Measurements from ENCODE around the gene ZNF678. TPM values are rescaled to one million over a fixed set of nuclear protein-coding genes. Genes with fewer than 3 reads are reported as not detected.

The ZNF678 gene
- total RNA-seq, 1 experiment from 2014 or later, result 4.1 TPM

DNA sequence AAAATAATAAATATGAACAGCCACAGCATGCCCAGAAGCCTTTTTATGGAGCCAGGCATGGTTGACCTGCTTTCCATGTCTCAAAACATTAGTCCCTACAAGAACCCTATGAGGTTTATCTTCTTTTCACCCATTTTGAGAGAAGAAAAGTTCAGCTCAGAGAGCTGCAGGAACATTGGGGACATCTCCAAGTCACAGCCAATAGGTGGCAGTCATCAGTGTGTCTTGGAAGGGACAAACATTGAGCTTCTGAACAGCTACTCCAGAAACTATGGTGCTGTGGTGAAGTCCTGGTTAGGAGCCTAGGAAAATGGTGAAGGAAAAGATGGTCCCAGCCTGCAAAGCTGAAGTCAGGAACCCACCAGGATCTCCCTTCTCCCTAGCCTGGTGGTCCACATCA lies 98.1 kb downstream of the ZNF678 start:
- POLR2A ChIA-PET (ENCODE audit: unreplicated experiment), result no interaction called here
- Histone ChIP-seq H4K20me1 (ENCODE audit: insufficient read depth) (no peaks in the 10 kb centered on the region), H3K4me2 (no peak overlapping the region), H2AFZ (no peak overlapping the region), H3K9me3 (ENCODE audit: insufficient read depth, low read depth) (peaks cover 71% of the 10 kb centered on the region), H3F3A (ENCODE audit: insufficient read depth, low read depth) (no peaks in the 10 kb centered on the region), H3K36me3 (ENCODE audit: low read depth) (no peaks in the 10 kb centered on the region), H3K9me2 (ENCODE audit: insufficient read depth) (no peaks in the 10 kb centered on the region), H3K27me3 (ENCODE audit: insufficient read depth, low read depth) (no peaks in the 10 kb centered on the region), H3K79me2 (ENCODE audit: low read depth) (no peaks in the 10 kb centered on the region), H3K27ac (no peak overlapping the region), H3K4me3 (no peak overlapping the region), H3K4me1 (replicated peaks; ENCODE audit: insufficient read depth) (no peaks in the 10 kb centered on the region)
- TF ChIP-seq, protein P1, sequence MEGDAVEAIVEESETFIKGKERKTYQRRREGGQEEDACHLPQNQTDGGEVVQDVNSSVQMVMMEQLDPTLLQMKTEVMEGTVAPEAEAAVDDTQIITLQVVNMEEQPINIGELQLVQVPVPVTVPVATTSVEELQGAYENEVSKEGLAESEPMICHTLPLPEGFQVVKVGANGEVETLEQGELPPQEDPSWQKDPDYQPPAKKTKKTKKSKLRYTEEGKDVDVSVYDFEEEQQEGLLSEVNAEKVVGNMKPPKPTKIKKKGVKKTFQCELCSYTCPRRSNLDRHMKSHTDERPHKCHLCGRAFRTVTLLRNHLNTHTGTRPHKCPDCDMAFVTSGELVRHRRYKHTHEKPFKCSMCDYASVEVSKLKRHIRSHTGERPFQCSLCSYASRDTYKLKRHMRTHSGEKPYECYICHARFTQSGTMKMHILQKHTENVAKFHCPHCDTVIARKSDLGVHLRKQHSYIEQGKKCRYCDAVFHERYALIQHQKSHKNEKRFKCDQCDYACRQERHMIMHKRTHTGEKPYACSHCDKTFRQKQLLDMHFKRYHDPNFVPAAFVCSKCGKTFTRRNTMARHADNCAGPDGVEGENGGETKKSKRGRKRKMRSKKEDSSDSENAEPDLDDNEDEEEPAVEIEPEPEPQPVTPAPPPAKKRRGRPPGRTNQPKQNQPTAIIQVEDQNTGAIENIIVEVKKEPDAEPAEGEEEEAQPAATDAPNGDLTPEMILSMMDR (conservative IDR thresholded peaks at IDR 0.05), result no peak
- intact Hi-C loops (cut with micrococcal nuclease; ENCODE audit: unreplicated experiment), result no loop called here
- BruUV-seq (replicated peaks), result no TSS peak
- DNase-seq, result no peak
- CTCF ChIA-PET, result no interaction called here

DNA sequence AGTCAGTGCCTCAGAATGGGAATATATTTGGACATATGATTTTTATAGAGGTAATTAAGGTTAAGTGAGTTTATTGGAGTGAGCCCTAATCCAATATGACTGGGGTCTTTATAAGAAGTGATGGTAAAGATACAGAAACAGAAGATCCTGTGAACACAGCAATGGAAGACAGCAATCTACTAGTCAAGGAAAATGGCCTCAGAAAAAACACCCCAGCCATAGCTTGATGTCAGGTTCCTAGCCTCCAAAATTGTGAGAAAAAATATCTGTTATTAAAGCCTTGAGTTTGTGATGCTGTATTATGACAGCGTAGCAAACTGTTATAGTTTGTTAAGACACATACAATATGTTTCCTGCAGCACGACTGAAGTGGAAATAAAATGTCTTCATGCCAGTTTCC lies 99.6 kb downstream of the ZNF678 start:
- ChIA-PET CTCF (no interaction called here), POLR2A (ENCODE audit: unreplicated experiment) (no interaction called here)
- Histone ChIP-seq H2AFZ (no peak overlapping the region), H3K27me3 (ENCODE audit: insufficient read depth, low read depth) (no peaks in the 10 kb centered on the region), H3K4me1 (replicated peaks; ENCODE audit: insufficient read depth) (no peaks in the 10 kb centered on the region), H3K9me3 (ENCODE audit: insufficient read depth, low read depth) (peaks cover 58% of the 10 kb centered on the region), H3F3A (ENCODE audit: insufficient read depth, low read depth) (no peaks in the 10 kb centered on the region), H4K20me1 (ENCODE audit: insufficient read depth) (no peaks in the 10 kb centered on the region), H3K4me3 (no peak overlapping the region), H3K9me2 (ENCODE audit: insufficient read depth) (no peaks in the 10 kb centered on the region), H3K4me2 (no peak overlapping the region), H3K27ac (no peak overlapping the region), H3K79me2 (ENCODE audit: low read depth) (no peaks in the 10 kb centered on the region), H3K36me3 (ENCODE audit: low read depth) (no peaks in the 10 kb centered on the region)
- intact Hi-C loops (cut with micrococcal nuclease; ENCODE audit: unreplicated experiment), result no loop called here
- no TSS peak for BruUV-seq (replicated peaks)
- no peak for TF ChIP-seq EZH2 (IDR thresholded peaks at IDR 0.05; ENCODE audit: low read depth)
- TF ChIP-seq, protein P1 (conservative IDR thresholded peaks at IDR 0.05), result no peak
- DNase-seq, result no peak

DNA sequence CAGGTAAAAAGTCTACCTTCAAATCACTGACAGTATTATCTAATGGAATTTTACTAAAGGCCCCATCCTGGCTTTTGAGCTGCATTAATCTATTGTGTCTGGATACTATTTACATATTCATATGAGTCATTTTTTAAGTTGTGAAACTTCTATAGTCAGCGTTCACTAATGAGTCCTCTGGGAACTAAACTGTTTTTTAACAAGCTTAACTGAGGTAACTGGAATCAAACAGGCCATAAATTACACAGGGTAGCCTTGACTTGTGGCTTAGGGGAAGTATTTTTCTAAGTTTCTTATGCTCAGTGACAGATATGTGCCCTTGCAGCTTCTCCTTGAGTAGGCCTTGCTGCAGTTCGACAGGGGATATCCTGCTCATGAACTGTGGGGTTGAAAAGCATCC lies 102.9 kb downstream of the ZNF678 start:
- Histone ChIP-seq H3K79me2 (ENCODE audit: low read depth) (no peaks in the 10 kb centered on the region), H3K4me2 (no peak overlapping the region), H3K9me2 (ENCODE audit: insufficient read depth) (no peaks in the 10 kb centered on the region), H3K36me3 (ENCODE audit: low read depth) (no peaks in the 10 kb centered on the region), H3F3A (ENCODE audit: insufficient read depth, low read depth) (no peaks in the 10 kb centered on the region), H3K4me1 (replicated peaks; ENCODE audit: insufficient read depth) (no peaks in the 10 kb centered on the region), H4K20me1 (ENCODE audit: insufficient read depth) (no peaks in the 10 kb centered on the region), H3K9me3 (ENCODE audit: insufficient read depth, low read depth) (peaks cover 47% of the 10 kb centered on the region; the same call in 1 of the 2 replicates), H3K27ac (no peak overlapping the region), H2AFZ (no peak overlapping the region), H3K4me3 (no peak overlapping the region), H3K27me3 (ENCODE audit: insufficient read depth, low read depth) (no peaks in the 10 kb centered on the region)
- POLR2A ChIA-PET (ENCODE audit: unreplicated experiment), result no interaction called here
- CTCF ChIA-PET, result interaction anchor here (0.6 kb wide), 1 partner anchor 189 kb away, joined by 3 read pairs; no protein-coding TSS in a partner anchor
- no peak for TF ChIP-seq EZH2 (IDR thresholded peaks at IDR 0.05; ENCODE audit: low read depth)
- TF ChIP-seq, protein P1 (conservative IDR thresholded peaks at IDR 0.05), result no peak
- no peak for DNase-seq
- BruUV-seq (replicated peaks), result no TSS peak
- intact Hi-C loops (cut with micrococcal nuclease; ENCODE audit: unreplicated experiment), result no loop called here

Measured in PC-9 (cell line).